ENCODE results near the gene DUOXA2. TPM values are rescaled to one million over a fixed set of nuclear protein-coding genes. Genes with fewer than 3 reads are reported as not detected.
"Not testable (repeated sequence)": the region's sequence is repeated elsewhere in the genome, so short reads cannot be mapped to it uniquely, and the experiment has no call there.

DUOXA2 gene
- polyA plus RNA-seq, 3 donors, result 0.13 to 0.95 (median 0.56) TPM

DNA sequence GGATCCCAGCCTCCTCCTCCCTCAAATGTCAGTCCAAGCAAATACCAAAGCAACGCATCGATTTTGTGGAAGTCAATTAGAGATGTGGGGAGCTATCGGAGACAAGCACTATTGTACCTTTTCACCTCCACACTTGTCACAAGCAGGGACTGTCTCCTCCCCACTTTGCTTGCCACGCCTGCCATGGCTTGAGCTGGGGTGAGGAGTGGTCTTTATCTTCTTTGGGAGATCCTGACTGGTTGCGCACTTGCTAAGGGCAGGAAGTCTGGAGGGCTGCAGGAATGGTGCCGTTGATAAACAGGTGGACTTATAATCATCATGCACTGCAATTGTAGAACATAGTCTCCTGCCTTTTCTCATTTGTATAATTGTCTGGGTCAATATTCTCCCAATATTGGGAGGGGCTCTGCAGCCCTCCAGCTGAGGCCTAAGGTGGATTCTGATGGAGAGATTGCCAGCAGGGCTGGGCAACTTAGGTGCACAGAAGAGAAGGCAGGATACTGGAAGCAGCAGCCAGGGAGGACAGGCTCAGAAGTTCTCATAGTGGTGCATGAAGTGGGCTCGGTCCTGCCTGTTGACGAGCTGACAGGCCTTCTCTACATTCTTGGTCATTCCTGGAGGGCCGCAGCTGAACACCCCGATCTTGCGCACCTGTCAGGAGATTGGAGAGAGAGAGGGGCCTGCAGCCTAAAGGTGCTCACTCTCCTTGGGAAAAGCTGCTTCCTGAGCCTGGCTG, 20.3 kb upstream of the DUOXA2 start:
- 86 to 91% (median 87%) methylated on average over 11 of the region's 11 CpGs for WGBS, 3 donors
- no peak overlapping the region for H3K27ac ChIP-seq (ENCODE audit: low read depth, low read length)

DNA sequence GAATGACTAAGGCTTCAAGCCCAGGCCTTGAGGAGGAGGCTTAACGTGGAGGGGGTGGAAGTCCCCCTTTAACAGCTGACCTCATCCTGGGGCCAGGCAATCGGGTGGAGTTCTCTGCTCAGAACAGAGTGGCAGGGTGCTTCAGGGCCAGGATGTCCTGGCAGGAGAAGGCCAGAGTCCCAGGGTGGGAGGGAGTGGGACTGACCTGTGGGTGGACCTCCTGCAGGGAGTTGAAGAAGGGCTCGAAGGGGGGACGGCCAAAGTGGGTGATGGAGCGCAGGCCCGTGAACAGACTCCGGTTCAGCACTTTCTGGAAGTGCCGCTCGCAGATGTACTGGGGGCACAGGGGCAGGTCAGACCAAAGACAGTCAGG, 19.8 kb upstream of the DUOXA2 start:
- 71 to 74% (median 73%) methylated on average over 9 of the region's 9 CpGs for WGBS, 3 donors
- no peak overlapping the region for H3K27ac ChIP-seq (ENCODE audit: low read depth, low read length)

DNA sequence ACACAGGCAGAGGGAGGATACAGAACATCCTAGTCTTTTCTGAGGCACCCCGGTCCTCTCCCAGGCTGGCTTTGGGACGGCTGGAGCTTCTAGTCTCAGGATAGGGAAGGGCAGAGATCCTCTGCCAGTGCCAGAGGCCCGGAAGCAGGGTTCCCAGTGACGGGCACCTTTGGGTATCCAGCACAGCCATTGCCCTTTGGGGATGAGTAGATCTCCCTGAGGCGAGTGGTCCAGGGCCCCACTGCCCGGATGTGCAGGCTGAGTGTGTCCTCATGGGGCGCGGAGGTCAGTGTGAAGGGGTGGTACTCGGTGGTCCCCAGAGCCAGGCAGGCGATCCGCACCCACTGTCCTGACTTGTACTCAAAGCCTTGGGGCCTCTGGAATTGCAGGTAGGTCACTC, 18.5 kb upstream of the DUOXA2 start:
- WGBS, 3 donors, result 90 to 93% (median 91%) methylated on average over 11 of the region's 11 CpGs
- H3K27ac ChIP-seq (ENCODE audit: low read depth, low read length), result no peak overlapping the region

DNA sequence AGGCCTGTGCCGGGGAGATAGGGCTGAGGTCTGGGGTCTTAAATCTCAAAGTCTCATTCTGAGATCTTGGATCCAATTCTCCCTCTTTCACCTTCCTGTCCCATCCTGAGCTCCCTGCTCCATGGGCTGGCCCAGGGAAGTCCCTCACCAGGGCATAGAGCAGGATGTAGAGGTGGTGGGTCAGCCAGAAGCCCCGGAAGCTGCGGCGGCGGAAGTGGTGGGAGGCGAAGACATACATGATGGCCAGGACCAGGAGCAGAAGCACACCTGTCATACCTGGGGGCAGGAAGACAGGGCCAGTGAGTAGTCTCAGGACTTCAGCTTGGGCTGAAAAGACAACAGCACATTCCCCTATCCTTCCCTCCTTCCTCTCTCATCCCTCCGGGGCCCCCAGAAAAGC, 16.7 kb upstream of the DUOXA2 start:
- 87 to 92% (median 87%) methylated on average over 7 of the region's 7 CpGs for WGBS, 3 donors
- no peak overlapping the region for H3K27ac ChIP-seq (ENCODE audit: low read depth, low read length)

DNA sequence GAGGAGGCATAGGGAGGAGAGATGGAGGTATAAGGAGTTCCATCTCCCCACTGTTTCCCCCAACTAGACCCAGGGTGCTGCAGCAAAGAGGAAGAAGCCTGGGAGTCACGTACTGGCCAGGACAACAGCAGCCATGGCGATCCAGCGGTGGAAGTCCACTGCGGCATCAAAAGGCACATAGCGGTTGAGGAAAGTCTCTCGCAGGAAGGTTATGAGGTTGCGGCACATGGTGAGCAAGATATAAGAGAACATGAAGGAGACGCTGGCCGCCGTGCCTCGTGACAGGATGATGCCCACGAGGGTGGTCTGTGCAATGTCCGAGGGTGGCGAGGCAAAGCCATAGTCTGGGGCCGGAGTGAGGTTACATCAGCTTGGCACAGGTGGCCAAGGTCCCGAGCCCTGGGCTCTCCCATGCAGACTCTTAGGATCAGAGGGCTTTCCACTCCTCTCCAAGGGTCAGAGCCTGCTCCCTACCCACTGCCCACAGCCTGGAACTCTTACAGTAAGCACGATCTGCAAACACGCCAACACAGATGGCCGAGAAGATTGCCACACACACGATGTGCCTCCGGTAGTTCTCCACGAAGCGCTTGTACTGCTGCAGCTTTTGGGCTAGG, 14.5 kb upstream of the DUOXA2 start:
- no peak overlapping the region for H3K27ac ChIP-seq (ENCODE audit: low read depth, low read length)
- WGBS, 3 donors, result 84 to 86% (median 86%) methylated on average over 23 of the region's 23 CpGs

DNA sequence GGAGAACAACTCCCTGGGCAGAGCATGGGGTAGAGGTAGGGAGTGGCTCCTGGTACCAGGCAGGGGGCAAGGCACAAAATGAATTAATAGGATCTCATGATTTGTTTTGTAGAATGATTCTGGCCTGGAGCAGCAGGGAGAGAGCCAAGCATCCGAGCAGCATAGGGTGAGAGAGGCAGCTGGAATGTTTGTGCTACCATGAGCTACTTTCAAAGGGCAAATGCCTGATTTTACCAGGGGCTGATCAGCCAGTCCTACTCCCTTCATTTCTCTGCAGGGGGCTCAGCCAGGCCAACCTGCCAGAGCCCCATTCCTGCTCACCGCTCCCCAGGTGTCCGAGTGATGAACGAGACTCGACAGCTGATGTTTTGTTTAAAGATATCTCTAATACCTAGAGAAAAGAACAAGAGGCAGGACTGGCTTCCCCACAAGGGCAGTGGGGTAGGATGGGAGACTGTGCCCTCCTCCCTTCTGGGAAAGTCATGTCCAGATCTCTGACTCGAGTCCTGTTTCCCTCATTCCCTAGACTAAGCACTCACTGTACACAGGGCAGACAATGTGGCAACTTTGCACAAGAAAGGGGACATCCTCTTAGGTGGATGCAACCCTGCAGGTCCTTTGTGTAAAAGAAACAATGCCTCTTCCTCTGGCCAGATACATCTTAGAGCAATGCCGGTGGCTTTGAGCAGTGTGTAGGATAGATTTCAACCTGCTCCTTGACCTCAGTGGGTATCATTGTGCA, 13.1 kb upstream of the DUOXA2 start:
- no peak overlapping the region for H3K27ac ChIP-seq (ENCODE audit: low read depth, low read length)
- WGBS, 3 donors, result 60 to 72% (median 67%) methylated on average over 7 of the region's 7 CpGs

DNA sequence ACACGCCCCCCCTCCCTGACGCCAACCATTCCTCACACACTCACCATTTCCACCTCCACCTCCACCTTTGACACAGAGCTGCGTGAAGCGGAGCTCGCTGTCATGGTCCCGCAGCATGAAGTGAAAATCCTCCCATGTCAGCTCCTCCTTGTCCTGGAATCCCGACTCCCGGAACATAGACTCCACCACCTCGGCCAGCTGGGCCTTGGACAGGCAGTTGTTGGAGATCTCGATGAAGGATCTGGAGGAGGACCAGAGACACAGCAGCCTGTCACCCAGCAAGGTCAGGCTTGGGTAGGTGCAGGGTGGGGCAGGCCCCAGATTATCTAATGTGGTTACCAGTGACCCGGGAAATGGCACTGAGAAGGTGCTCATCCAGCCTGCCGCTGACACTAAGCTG, 12.4 kb upstream of the DUOXA2 start:
- no peak overlapping the region for H3K27ac ChIP-seq (ENCODE audit: low read depth, low read length)
- 90 to 94% (median 91%) methylated on average over 12 of the region's 12 CpGs for WGBS, 3 donors

DNA sequence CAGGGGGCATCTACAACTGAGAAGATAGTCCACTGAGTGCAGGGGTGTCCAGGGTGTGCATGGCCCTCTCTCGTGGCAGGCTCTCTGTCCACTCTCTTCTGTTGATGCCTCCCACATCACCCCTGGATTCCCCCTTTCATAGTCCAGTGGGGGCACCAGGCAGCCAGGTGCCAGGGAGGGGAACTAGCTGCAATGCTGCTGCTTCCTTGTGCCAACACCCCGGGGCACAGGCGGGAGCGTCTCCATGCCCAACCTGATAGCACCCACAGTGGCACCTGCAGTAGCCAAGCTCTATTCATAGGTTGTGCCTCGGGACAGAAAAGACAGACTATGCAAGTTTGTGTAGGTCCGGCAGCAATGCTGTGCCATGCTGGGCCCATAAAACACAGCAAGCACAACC, 11.9 kb upstream of the DUOXA2 start:
- no peak overlapping the region for H3K27ac ChIP-seq (ENCODE audit: low read depth, low read length)
- 93 to 96% (median 93%) methylated on average over 6 of the region's 6 CpGs for WGBS, 3 donors

DNA sequence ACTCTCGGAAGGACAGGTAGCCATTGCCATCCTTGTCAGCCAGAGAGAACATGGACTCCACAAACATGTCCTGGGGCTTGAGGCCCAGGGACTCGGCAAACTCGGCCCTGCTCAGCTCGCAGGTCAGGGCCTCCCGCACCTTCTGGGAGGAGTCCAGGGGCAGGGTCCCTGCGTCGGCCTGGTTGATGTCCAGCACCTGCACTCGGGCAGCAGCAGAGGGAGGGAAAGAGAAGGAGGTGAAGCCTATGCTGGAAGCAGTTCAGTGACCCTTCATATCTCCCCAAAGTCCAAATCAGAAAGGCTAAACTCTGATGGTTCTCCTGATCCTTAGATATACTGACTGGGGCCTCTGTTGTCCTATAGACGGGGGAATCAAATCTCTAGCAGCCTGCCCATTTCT, 10.0 kb upstream of the DUOXA2 start:
- H3K27ac ChIP-seq (ENCODE audit: low read depth, low read length), result not testable (repeated sequence)
- 82 to 89% (median 86%) methylated on average over 9 of the region's 9 CpGs for WGBS, 3 donors

DNA sequence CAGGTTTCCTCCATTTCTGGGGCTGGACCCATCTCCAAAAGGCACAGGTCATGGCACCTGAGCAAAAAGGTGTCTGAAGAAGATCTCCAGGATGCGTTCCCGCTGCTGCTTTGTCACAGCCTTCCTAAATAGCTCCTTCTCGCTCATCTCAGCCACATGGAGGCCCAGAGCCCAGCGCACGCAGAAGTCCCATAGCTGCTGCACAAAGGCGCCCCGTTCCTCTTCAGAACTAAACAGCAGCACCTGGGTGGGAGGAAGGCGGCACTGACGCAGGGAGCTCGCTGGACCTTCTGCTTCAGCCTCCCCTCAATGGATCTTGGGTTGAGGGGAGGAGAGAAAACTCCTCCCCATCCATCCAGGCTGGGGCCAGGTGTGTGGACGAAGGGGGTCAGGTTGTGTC, 8.5 kb upstream of the DUOXA2 start:
- 91 to 96% (median 93%) methylated on average over 11 of the region's 11 CpGs for WGBS, 3 donors
- no peak overlapping the region for H3K27ac ChIP-seq (ENCODE audit: low read depth, low read length)

DNA sequence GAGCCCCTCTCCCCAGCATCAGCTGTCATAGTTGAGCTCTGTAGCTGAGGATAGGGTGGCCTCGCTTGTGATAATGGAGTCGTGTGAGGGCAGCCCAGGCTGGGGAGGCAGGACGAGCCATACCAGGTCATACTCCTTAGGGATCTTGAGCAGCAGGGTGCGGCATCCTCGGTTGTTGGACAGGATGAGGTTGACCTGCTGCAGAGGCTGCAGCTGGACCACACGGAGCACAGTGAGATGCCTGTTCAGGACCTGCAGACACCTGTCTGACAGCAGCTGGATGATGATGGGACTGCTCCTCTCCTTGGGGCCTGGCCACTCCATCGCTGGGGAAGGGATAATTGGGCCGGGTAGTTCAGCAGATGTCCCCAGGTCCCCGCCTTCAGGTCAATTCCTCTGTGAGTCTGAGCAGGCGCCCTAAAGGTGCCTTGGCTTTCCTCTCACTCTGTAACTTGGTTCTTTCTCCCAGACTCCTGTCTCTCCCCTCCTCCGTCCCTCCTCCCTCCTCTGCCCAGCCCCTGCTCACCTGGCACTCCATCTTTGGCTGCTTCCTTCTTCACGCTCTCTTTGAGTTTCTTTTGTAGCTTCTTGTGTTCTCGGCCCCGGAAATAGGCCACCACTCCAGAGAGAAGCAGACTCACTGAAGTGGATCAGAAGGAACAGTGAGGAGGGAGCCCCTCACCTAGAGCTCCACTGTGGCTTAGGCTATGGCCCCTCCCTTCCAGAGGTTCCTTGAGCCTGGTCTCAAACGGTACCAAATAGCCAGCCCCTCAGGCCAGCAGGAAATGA, 7.9 kb upstream of the DUOXA2 start:
- 74 to 77% (median 75%) methylated on average over 15 of the region's 15 CpGs for WGBS, 3 donors
- no peak overlapping the region for H3K27ac ChIP-seq (ENCODE audit: low read depth, low read length)

DNA sequence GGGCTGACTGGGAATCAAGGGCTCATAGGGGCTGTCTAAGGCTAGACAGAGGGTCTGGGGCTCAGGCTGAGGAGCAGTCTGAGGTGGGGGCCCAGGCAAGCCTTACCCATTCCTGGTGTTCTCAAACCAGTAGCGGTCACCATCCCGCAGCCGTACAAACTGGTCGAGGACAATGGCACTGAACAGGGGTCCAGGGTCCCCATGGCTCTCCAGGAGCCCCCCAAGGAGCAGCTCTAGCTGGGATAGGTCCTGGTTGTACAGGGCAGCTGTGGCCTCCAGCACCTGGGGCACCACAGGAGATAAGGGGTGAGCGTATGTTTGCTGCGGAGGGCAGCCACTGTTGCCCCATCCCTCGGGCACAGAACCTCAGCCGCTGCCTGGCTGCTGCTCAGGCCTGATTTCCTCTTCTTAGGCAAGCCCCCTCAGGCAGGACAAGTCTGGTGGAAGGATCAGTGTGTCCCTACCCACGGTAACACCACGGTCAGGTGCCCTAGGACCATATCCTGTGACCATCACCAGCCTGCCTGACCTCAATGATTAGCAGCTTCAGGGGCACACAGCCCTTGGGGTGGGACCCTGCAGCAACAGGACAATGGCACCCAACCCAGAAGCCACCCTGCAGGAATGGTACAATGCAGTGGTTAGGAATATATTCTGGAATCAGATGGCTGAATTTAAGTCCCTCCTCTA, 6.0 kb upstream of the DUOXA2 start:
- 86 to 94% (median 90%) methylated on average over 10 of the region's 10 CpGs for WGBS, 3 donors
- no peak overlapping the region for H3K27ac ChIP-seq (ENCODE audit: low read depth, low read length)

DNA sequence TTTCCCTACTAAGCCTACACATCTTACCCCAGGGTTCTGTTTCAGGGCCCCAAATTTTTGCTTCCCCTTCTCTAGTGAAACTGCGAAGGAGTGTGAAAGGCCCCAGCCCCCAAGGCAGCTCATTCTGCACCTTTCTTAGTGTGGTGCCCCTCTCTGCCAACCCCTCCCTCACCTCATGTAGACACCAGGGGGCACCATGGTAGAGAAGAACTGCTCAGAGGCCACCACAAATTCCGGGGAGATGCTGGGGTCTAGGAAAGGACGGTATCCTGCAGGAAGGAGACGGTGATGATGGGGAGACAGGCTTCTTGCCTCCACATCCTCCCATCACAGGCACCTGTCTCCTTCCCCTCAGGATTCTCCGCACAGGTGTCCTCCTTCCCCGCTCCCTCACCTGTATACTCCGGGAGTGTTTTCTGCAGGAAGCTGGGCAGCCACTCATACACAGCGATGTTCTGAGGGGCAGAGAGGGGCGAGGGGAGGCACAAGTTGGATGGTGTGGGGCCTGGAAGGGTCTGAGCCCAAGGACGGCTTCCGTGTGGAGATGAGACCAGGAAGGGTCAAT, 3.8 kb upstream of the DUOXA2 start:
- no peak overlapping the region for H3K27ac ChIP-seq (ENCODE audit: low read depth, low read length)
- WGBS, 3 donors, result 30 to 49% (median 39%) methylated on average over 11 of the region's 11 CpGs

DNA sequence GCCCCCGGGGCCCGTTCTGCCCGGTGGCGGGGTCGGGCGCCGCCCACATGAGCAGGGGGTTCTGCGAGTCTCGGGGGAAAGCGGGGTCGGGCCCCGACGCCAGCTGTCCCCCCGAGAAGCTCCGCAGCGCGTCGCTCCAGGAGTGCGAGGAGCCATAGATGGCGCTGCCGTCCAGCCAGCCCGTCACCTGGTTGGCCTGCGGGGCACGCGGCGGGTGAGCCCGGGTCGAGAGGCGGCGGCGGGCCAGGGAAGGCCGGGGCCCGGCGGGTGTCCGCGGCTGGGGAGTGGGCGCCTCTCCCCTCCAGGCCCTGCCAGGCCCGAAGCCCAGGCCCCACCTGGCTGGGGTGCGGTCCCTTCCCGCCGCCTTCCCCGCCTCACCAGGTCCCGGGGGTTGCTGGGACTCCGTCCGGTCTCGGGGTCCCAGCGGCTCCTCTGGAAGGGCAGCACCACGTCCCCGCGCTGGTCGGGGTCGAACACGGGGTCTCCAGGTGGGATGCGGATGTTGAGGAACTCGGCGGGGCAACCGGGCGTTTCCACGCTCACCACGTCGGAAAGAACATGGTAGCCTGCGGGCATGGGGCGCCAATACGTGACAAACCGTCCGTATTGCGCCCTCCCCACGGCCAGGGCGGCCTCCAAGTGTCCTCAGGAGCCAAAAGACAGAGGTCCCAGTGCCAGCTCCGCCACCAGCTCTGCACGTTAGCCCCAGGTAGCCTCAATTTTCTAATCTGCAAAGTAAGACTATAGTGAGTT, 2.6 kb upstream of the DUOXA2 start:
- 7 to 11% (median 7%) methylated on average over 50 to 70 of the region's 71 CpGs for WGBS, 3 donors
- no peak overlapping the region for H3K27ac ChIP-seq (ENCODE audit: low read depth, low read length)

DNA sequence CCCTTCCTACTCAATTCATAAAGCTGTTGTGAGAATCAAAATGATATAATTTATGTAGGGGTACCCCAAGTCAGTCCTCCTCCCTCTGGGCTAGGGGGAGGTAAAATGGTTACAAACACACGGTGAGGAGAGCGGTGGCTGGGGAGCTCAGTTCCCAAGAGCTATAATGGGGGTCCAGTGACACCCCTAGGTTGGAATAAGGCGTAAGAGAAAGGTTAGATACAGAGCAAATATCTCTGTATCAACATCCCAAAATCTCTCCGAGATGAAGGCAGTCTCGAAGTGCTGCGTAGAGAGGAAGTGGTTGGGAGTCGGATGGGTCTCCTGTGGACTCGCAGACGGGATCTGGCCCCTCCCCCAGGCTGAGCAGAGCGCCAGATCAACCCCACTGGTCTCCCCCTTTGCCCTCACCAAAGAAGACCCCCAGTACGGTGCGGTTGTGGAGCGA, 2.0 kb upstream of the DUOXA2 start:
- H3K27ac ChIP-seq (ENCODE audit: low read depth, low read length), result no peak overlapping the region
- 3 to 6% (median 4%) methylated on average over 13 of the region's 13 CpGs for WGBS, 3 donors

DNA sequence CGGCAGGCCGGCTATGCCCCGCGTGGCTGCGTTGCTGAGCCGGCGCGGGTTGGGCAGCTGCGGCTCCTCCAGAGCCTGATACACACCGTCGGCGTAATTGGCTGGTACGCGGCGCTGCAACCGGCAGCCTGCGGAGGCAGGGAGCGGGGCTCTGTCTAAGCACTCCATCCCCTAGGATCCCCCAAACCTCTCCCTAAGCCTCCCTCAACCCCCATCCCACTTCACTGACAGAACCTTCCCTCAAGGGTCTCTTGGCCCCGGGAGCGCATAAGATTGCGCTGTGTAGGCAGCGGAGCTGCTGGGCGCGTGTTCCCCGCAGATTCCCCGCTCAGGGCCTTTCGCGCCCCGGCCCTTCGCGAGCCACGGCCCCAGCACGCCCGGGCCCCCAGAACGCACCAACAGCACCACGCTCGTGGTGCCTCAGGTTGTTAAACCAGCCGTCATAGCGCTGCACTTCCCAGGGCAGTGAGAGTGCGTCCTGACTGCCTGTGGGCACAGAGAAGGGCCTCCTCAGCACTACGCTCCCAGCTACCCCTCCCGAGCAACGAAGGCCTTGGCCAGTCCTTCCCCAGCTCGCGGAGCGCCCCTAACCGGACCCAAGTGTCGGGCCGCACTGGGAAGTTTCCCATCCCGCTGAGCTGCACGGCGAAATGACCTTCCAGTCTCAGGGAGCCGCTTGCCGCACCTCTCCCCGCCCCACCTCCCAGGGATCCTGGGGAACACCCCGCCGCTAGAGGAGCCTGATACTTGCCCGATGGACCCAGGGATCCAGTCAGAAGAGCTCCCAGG, 1.3 kb upstream of the DUOXA2 start:
- no peak overlapping the region for H3K27ac ChIP-seq (ENCODE audit: low read depth, low read length)
- 1 to 2% (median 2%) methylated on average over 56 to 58 of the region's 58 CpGs for WGBS, 3 donors
